Liver (tissue), 9 donors: ENCODE data around the gene TMEM101. TPM values are rescaled to one million over a fixed set of nuclear protein-coding genes. Genes with fewer than 3 reads are reported as not detected.

Experiments
- DNase-seq: peaks from one replicate; pipeline ENCODE4 v3.0.0-alpha.2; 2017; ENCODE audit warnings: low spot score
- H3K27ac ChIP-seq, 2 donors: one replicate each; pipeline ENCODE4 v1.7.0; 2013; ENCODE audit warnings: inconsistent platforms in 2 of 2, low read length in 2 of 2, control low read depth in 1 of 2, low read depth in 1 of 2, mild to moderate bottlenecking in 1 of 2
- H3K27me3 ChIP-seq, 4 donors: one replicate each; pipeline versions ENCODE4 v1.6.1 to v1.7.0; 2013; ENCODE audit warnings: low read length in 3 of 4, inconsistent platforms in 1 of 4, mild to moderate bottlenecking in 1 of 4, moderate library complexity in 1 of 4; ENCODE audit not compliant: control insufficient read depth in 4 of 4, insufficient read depth in 4 of 4
- H3K36me3 ChIP-seq, 4 donors: one replicate each; pipeline versions ENCODE4 v1.6.1 to v1.7.0; 2013; ENCODE audit warnings: low read length in 3 of 4, mild to moderate bottlenecking in 3 of 4, low read depth in 1 of 4, moderate library complexity in 1 of 4; ENCODE audit not compliant: control insufficient read depth in 4 of 4, insufficient read depth in 3 of 4
- H3K4me1 ChIP-seq, 4 donors: one replicate each; pipeline versions ENCODE4 v1.6.1 to v1.7.0; 2013; ENCODE audit warnings: low read length in 3 of 4, mild to moderate bottlenecking in 3 of 4, moderate library complexity in 1 of 4; ENCODE audit not compliant: control insufficient read depth in 4 of 4, insufficient read depth in 4 of 4
- H3K4me3 ChIP-seq, 3 donors: one replicate each; pipeline versions ENCODE4 v1.6.1 to v1.7.0; 2013; ENCODE audit warnings: low read length in 3 of 3, control low read depth in 1 of 3, low read depth in 1 of 3, mild to moderate bottlenecking in 1 of 3
- H3K9ac ChIP-seq, 2 donors: one replicate each; pipeline ENCODE4 v1.7.0; 2013; ENCODE audit warnings: low read length in 2 of 2, mild to moderate bottlenecking in 2 of 2, moderate library complexity in 2 of 2, control low read depth in 1 of 2, low read depth in 1 of 2
- H3K9me3 ChIP-seq, 4 donors: one replicate each; pipeline versions ENCODE4 v1.6.1 to v1.7.0; 2013; ENCODE audit warnings: low read length in 3 of 4; ENCODE audit not compliant: control insufficient read depth in 4 of 4
- ATF3 ChIP-seq: IDR thresholded peaks from 2 replicates; pipeline ENCODE4 v1.6.1; 2016; ENCODE audit warnings: antibody characterized with exemption
- CTCF ChIP-seq: fragments of 150-350 bp; IDR thresholded peaks from 2 replicates; pipeline ENCODE4 v1.5.1; 2017; ENCODE audit warnings: improper control_type of control experiment, low read depth, low read length; ENCODE audit not compliant: missing input control
- EGR1 ChIP-seq, 2 donors: IDR thresholded peaks; 2 replicates each; pipeline ENCODE4 v1.6.1; 2016 to 2018; ENCODE audit warnings: antibody characterized with exemption in 2 of 2, low read depth in 2 of 2
- FOXA1 ChIP-seq: IDR thresholded peaks from 2 replicates; pipeline ENCODE4 v1.6.1; 2016; ENCODE audit warnings: antibody characterized with exemption
- GABPA ChIP-seq, 2 donors: IDR thresholded peaks in 1 of 2; conservative IDR thresholded peaks in 1 of 2; 2 replicates each; pipeline ENCODE4 v1.6.1; 2016; ENCODE audit warnings: antibody characterized with exemption in 2 of 2, mild to moderate bottlenecking in 1 of 2, moderate library complexity in 1 of 2
- HNF4A ChIP-seq, 2 donors: conservative IDR thresholded peaks; 2 replicates each; pipeline ENCODE4 v1.6.1; 2016; ENCODE audit warnings: antibody characterized with exemption in 2 of 2, mild to moderate bottlenecking in 2 of 2
- HNF4G ChIP-seq: IDR thresholded peaks from 2 replicates; pipeline ENCODE4 v1.6.1; 2016; ENCODE audit warnings: antibody characterized with exemption
- JUND ChIP-seq, 2 donors: IDR thresholded peaks; 2 replicates each; pipeline ENCODE4 v1.6.1; 2016; ENCODE audit warnings: antibody characterized with exemption in 2 of 2
- MAX ChIP-seq: IDR thresholded peaks from 2 replicates; pipeline ENCODE4 v1.6.1; 2016; ENCODE audit warnings: antibody characterized with exemption
- NR2F2 ChIP-seq: IDR thresholded peaks from 2 replicates; pipeline ENCODE4 v1.6.1; 2016; ENCODE audit warnings: antibody characterized with exemption
- RAD21 ChIP-seq, 2 donors: IDR thresholded peaks; 2 replicates each; pipeline ENCODE4 v1.6.1; 2016; ENCODE audit warnings: antibody characterized with exemption in 2 of 2, mild to moderate bottlenecking in 2 of 2
- REST ChIP-seq: IDR thresholded peaks from 2 replicates; pipeline ENCODE4 v1.6.1; 2016; ENCODE audit warnings: antibody characterized with exemption, mild to moderate bottlenecking
- RXRA ChIP-seq, 2 donors: IDR thresholded peaks; 2 replicates each; pipeline ENCODE4 v1.6.1; 2017 to 2018; ENCODE audit warnings: antibody characterized with exemption in 2 of 2, mild to moderate bottlenecking in 1 of 2
- SP1 ChIP-seq: IDR thresholded peaks from 2 replicates; pipeline ENCODE4 v1.6.1; 2018; ENCODE audit warnings: antibody characterized with exemption, mild to moderate bottlenecking
- TAF1 ChIP-seq: conservative IDR thresholded peaks from 2 replicates; pipeline ENCODE4 v1.6.1; 2016; ENCODE audit warnings: antibody characterized with exemption, mild to moderate bottlenecking
- YY1 ChIP-seq: IDR thresholded peaks from 2 replicates; pipeline ENCODE4 v1.6.1; 2016; ENCODE audit warnings: antibody characterized with exemption, mild to moderate bottlenecking
- ZBTB33 ChIP-seq: IDR thresholded peaks from 2 replicates; pipeline ENCODE4 v1.6.1; 2016; ENCODE audit warnings: antibody characterized with exemption
- WGBS: extraction: QIAGEN DNeasy Blood & Tissue Kit; methylation state at CpG from one replicate; pipeline ENCODE4 v1.1.7; 2013; 5-methylcytosine and 5-hydroxymethylcytosine counted together
- polyA plus RNA-seq, 2 donors: library from polyadenylated mRNA; stranded (reverse) in 1 of 2; unstranded in 1 of 2; fragments of 200-250 nt in 1 of 2; fragments of >200 nt in 1 of 2; fragmentation: Nextera tagmentation in 1 of 2; extraction: Ambion mirVana in 1 of 2; gene quantifications; one replicate each; pipeline versions ENCODE4 v1.2.1 to v1.2.3, GENCODE V29; 2013 to 2015
- total RNA-seq, 2 donors: library from RNA; depleted of rRNA; stranded (reverse); fragments of >200 nt; gene quantifications; one replicate each; pipeline ENCODE4 v1.2.3, GENCODE V29; 2014
- donor health status: healthy.
- donor health status: healthy.
- donor health status: healthy.
- donor health status: healthy.
- donor health status: healthy.

TMEM101 gene
- total RNA-seq (10 to 100 TPM; 24.4 to 25.7 TPM), polyA plus RNA-seq (10 to 100 TPM; 12.0 to 18.4 TPM)

- peak; percentile 87 for DNase-seq
- Histone ChIP-seq H3K36me3 (peaks cover 0 to 3% (median 0%) of the 10 kb centered on the region in 4 donors), H3K4me3 (peak within 1 kb of the TSS; percentile 82 to 98 (median 92)), H3K9me3 (no peaks in the 10 kb centered on the region), H3K9ac (peak within 1 kb of the TSS; percentile 52 to 86), H3K4me1 (peaks cover 4 to 43% (median 17%) of the 10 kb centered on the region in 4 donors), H3K27ac (peak within 1 kb of the TSS; percentile 65 to 72), H3K27me3 (no peaks in the 10 kb centered on the region)
- under 1% methylated on average over 43 of the region's 43 CpGs for WGBS
- TF ChIP-seq GABPA (IDR thresholded peaks at IDR 0.05 in 1 of 2, conservative IDR thresholded peaks at IDR 0.05 in 1 of 2), result peak; percentile 98 to 99
- peak; percentile 87 for TF ChIP-seq MAX
- TF ChIP-seq EGR1 (IDR thresholded peaks at IDR 0.05; ENCODE audit: low read depth in 2 of 2), result peak; percentile 75 to 81
- peak; percentile 72 for TF ChIP-seq ZBTB33
- peak; percentile 48 for TF ChIP-seq REST
- peak; percentile 37 for TF ChIP-seq ATF3
- no peak for TF ChIP-seq HNF4G
- TF ChIP-seq HNF4A (conservative IDR thresholded peaks at IDR 0.05), result peak; percentile 44 to 68
- peak; percentile 22 to 51 for TF ChIP-seq RAD21 (IDR thresholded peaks at IDR 0.05)
- no peak for TF ChIP-seq FOXA1
- peak; percentile 72 to 77 for TF ChIP-seq RXRA (IDR thresholded peaks at IDR 0.05)
- TF ChIP-seq JUND (IDR thresholded peaks at IDR 0.05), result no peak
- TF ChIP-seq CTCF, result no peak
- TF ChIP-seq NR2F2, result peak; percentile 97
- TF ChIP-seq YY1, result peak; percentile 100
- TF ChIP-seq SP1, result peak; percentile 70
- TF ChIP-seq TAF1, result no peak
These were observed at the start of gene TMEM101 for GRCh38 chr17:44014437-44015172. Gene TMEM101 (minus strand): TSS chr17:44014963. CDS start chr17:44014952, 11 bp downstream.
